CD4-positive, alpha-beta T cell treated with Interleukin-6 for 4 hours (primary cell): ENCODE measurements around the gene PYROXD2.
"Not testable (repeated sequence)": the region's sequence is repeated elsewhere in the genome, so short reads cannot be mapped to it uniquely, and the experiment has no call there.

ENCODE experiments used
- DNase-seq: peaks from one replicate; pipeline ENCODE4 v3.0.0-alpha.2; 2020; ENCODE audit warnings: mixed read lengths

The PYROXD2 gene

DNA sequence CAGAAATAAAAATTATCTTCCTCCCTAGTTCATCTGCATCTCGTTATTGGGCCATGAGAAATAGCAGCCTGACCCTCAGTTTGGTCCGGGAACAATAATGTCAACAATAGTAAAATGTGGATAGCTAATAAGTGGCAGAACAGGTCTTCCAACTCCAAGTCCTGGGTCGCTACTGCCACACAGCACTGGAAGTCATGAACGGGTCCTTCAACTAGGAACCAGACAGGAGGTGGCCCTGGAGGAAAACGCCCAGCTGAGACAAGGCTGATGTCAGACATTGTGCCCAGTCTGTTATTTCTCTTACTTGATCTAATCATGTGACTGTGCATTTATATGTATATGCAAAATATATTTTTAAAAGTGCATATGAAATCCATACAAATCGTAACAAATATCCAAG lies 51.8 kb downstream of the PYROXD2 start:
- DNase-seq: no peak

DNA sequence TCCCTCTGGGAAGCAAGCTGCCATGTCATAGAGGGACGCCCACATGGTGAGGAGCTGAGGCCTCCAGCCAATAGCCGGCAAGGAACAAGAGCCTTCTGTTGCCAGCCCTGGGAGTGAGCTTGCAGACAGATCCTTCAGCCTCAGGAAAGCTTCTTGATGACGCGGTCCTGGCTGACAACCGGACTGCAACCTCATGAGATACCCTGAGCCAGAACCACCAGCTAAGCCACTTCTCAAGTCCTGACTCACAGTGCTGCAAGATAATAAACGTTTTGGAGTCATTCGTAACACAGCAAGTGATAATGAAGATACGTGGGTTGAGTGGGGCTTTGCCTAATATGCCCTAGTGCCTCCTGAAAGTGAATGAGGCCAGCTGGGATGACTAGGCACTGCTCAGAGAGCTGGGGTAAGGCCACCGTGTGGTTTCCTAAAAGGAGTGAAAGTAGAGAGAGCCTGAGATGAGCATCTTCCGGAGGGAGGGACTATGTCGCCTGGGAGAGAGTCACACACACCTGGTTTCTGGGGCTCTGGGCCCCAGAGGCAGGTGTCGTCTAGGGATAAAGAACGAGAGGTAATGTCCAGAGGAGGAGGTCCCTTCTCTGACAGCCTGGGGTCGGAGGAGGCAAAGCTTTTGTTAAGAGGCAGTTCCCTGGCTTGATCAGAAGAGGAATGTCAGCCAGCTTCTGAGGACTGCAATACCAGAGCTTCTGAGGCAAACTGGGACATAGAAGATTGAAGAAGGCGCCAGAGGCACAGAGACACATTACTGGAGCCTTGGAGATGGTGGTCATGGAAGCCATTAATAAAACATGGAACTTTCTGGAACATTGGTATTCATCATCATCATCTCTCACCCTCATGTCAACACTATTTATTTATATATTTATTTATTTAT lies 53.6 kb downstream of the PYROXD2 start:
- no peak for DNase-seq

DNA sequence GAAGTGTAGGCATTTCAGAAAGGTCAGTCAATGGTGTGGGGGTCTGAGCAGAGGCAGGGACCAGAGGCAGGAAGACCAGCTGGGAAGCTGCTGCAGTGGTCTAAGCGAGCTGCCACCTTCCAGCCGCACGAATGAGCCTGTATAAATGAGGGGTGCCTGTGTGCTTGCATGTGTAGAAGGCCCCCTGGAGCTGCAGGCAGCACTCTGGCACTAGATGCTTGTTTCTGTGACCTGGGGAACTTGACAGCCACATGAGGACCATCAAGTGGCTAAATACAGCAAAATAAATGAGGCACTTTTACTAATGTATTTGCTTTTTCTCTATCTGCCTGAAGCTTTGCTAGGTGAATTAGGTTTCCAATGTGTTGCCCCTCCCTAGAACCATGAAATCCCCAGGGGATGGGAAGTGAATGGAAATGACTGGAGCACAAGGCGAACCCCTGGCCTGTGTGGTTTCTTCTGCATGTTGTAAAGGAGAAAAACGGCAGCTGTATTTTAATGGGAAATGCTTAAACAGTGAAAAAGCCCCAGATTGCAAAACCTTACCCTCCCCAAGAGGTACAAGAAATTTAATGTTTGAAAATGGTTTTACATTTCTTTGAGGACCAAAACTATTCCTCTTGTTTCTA lies 57.7 kb downstream of the PYROXD2 start:
- DNase-seq: no peak

- DNase-seq: no peak
These were observed 60.5 kb downstream of the PYROXD2 start for GRCh38 chr10:98354491-98354890.

DNA sequence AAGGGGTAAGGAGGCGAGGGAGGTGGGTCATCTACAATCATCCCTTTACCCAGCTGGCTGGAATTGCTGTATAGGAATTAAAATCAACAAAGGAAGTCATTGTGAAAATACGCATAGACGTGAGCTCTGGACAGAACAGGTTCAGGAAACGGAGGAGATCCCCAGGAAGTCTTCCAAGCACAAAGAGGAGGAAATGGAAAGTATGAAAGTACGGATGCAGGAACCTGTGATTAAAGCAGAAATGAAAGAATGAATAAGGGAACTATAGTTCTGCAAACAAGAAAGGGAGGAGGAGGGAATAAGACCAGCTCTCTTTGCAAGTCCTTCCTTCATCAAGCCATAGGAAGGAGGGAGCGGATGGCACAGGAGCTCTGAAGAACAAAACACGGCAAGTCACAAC lies 61.8 kb downstream of the PYROXD2 start:
- no peak for DNase-seq

GRCh38 chr10:98351831-98352402 lies 63.1 kb downstream of the PYROXD2 start:
- DNase-seq: no peak

DNA sequence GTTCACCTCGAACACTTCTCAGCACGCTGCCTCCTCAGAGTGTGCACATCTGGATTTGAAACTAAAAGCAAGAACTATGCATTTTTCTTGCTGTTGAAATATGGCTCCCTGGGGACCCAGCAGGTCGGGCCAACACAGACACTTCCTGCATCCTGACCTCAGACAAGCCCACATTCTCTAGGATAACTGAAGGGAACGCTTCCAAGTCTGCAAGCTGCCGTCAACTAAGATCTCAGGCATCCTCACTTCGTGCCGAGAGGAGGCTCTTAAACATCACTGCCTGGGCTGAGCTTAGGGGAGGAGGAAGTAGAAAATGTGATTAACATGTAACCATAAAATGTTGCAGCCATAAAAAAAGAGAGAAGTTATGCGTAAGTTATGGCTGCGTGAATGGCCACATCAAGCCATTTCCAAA lies 65.5 kb downstream of the PYROXD2 start:
- DNase-seq: no peak

- no peak for DNase-seq
These were observed 68.1 kb downstream of the PYROXD2 start for GRCh38 chr10:98346847-98347246.

DNA sequence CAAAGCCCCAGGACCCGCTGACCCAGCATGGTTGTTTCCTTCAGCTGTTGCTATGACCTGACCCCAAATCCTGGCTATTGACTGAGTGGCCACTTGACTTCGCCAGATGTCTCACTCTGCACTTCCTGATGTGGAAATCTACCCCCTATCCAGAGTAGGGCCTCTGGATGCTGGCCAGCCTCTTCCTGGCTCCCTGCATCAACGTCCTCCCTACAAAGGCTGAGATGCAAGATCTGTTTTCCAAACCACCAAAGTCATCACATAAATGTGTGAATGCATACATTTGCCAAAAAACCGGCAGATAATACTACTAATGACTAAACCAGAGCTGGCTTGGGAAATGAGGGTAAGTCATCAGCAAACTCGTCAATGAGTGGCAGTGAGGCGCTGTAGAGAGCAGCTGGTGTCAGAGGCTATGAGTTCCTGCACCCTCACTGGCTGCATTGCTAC lies 70.4 kb downstream of the PYROXD2 start:
- DNase-seq: no peak

DNA sequence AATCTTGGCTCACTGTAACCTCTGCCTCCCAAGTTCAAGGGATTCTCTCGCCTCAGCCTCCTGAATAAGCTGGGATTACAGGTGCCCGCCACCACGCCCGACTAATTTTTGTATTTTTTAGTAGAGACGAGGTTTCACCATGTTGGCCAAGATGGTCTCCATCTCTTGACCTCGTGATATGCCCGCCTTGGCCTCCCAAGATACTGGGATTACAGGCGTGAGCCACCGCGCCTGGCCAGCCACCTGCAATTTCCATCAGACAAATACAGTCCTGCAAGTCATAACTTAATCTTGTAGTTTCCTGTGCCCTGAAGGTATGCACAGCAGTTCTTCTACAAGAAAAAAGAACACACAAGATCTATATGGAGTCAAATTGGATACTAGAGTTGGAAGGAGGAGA lies 73.3 kb downstream of the PYROXD2 start:
- DNase-seq: not testable (repeated sequence)

GRCh38 chr10:98340940-98341310 lies 74.1 kb downstream of the PYROXD2 start:
- DNase-seq: no peak

- DNase-seq: no peak
These were observed 74.6 kb downstream of the PYROXD2 start for GRCh38 chr10:98340261-98340939.

- DNase-seq: no peak
These were observed 75.2 kb downstream of the PYROXD2 start for GRCh38 chr10:98339799-98340198.

GRCh38 chr10:98338896-98339295 lies 76.1 kb downstream of the PYROXD2 start:
- no peak for DNase-seq

DNA sequence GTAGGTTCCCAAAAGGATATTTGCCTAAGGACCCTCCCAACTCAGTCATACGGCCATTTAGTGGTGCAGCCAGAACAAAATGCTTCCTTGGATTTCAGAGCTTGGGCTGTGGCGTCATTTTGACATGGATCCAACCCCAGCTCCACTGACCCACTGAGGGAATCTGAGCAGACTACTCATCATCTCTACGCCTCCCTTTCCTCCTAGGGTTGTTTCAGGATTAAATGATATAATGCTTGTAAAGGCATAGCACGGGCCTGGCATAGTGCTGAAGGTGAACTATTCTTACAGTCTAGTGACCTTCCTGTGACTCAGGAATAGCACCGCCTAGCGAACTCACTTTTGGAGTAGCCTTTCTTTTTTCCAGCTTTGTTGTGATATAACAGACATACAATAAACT lies 76.7 kb downstream of the PYROXD2 start:
- no peak for DNase-seq

DNA sequence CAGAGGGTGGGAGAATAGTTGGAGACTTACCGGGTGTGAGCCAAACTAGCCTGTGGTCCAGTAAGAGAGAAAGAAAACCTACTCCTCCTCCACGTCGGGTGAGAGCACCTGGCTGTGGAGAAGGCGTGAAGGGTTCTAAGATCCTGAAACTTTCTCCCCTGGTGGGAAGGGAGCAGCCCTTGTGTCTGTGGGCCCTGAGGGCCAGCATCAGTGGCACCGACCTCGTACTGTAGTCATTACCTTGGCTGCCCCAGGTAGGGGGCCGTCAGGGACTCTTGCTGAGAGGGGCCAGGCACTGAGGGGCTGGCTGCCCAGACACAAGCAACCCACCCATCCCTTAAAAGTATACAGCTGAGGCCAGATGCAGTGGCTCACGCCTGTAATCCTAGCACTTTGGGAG lies 77.5 kb downstream of the PYROXD2 start:
- no peak for DNase-seq
